GM12801 (cell line): ENCODE measurements around the gene TBC1D22A.

Experiments used
- CTCF ChIP-seq: IDR thresholded peaks from one replicate; pipeline ENCODE4 v1.5.1; 2011; ENCODE audit warnings: control low read depth; ENCODE audit not compliant: insufficient read length; ENCODE audit errors: extremely low read depth

The TBC1D22A gene

GRCh38 chr22:47032956-47033647 is 270.7 kb downstream of the TBC1D22A start:
- TF ChIP-seq CTCF: no peak

GRCh38 chr22:47033648-47034000 is 271.2 kb downstream of the TBC1D22A start:
- TF ChIP-seq CTCF: no peak

- no peak for TF ChIP-seq CTCF
These were observed 271.8 kb downstream of the TBC1D22A start for GRCh38 chr22:47034076-47034808.

GRCh38 chr22:47034905-47035419 is 272.5 kb downstream of the TBC1D22A start:
- no peak for TF ChIP-seq CTCF

- TF ChIP-seq CTCF: no peak
These were observed 273.0 kb downstream of the TBC1D22A start for GRCh38 chr22:47035425-47035881.

- no peak for TF ChIP-seq CTCF
These were observed 273.9 kb downstream of the TBC1D22A start for GRCh38 chr22:47036352-47036751.

GRCh38 chr22:47036936-47037485 is 274.6 kb downstream of the TBC1D22A start:
- no peak for TF ChIP-seq CTCF
